IMR-90 (cell line): Measurements from ENCODE around the gene PSMB5. TPM values are rescaled to one million over a fixed set of nuclear protein-coding genes. Genes with fewer than 3 reads are reported as not detected.

Experiments used
- ATAC-seq: fragments of 200-7000 bp; cut with Tn5 transposase; 2 replicates; pipeline ENCODE4 v1.9.1; 2020; ENCODE audit warnings: low read depth, mild to moderate bottlenecking, moderate library complexity
- BruUV-seq: library from RNA; stranded (reverse); fragments of 400-500 nt; replicated peaks from 2 replicates; lab custom pipeline; 2021; lab: Mats Ljungman, UMichigan
- CTCF ChIA-PET: fragments of 300-600 bp; formaldehyde crosslinking; extraction: SDS; loops from one replicate; lab custom pipeline; 2021; ENCODE audit warnings: antibody characterized with exemption; lab: Yijun Ruan, JAX
- POLR2A ChIA-PET: fragments of 300-600 bp; sonication (Branson Sonifier 250); formaldehyde crosslinking; loops from one replicate; lab custom pipeline; 2022; ENCODE audit warnings: antibody characterized with exemption; ENCODE audit not compliant: unreplicated experiment; lab: Charles Lee
- DNase-seq: peaks from one replicate; pipeline ENCODE4 v3.0.0; 2013
- H2AFZ ChIP-seq: replicated peaks from 2 replicates; pipeline ENCODE3; 2013; ENCODE audit warnings: low read length, mild to moderate bottlenecking; ENCODE audit not compliant: poor library complexity
- H2AK5ac ChIP-seq: 2 replicates; pipeline ENCODE4 v1.6.1; 2013; ENCODE audit warnings: low read depth, low read length, inconsistent platforms
- H2AK9ac ChIP-seq: replicated peaks from 2 replicates; pipeline ENCODE3; 2013; ENCODE audit warnings: mild to moderate bottlenecking, low read depth, low read length, moderate library complexity; ENCODE audit not compliant: poor library complexity
- H2BK120ac ChIP-seq: 2 replicates; pipeline ENCODE4 v1.6.1; 2013; ENCODE audit warnings: low read depth, low read length, inconsistent platforms
- H2BK15ac ChIP-seq: 3 replicates; pipeline ENCODE4 v1.6.1; 2013; ENCODE audit warnings: low read depth, low read length, inconsistent platforms
- H2BK20ac ChIP-seq: 2 replicates; pipeline ENCODE4 v1.6.1; 2013; ENCODE audit warnings: low read depth, mild to moderate bottlenecking, inconsistent platforms, low read length, moderate library complexity
- H2BK5ac ChIP-seq: 2 replicates; pipeline ENCODE4 v1.6.1; 2013; ENCODE audit warnings: mild to moderate bottlenecking, low read depth, low read length, inconsistent platforms; ENCODE audit not compliant: poor library complexity, severe bottlenecking
- H3K14ac ChIP-seq: replicated peaks from 2 replicates; pipeline ENCODE4 v1.6.1; 2013; ENCODE audit warnings: low read depth, low read length, inconsistent platforms
- H3K18ac ChIP-seq: 2 replicates; pipeline ENCODE4 v1.6.1; 2013; ENCODE audit warnings: low read depth, low read length, control low read depth
- H3K23ac ChIP-seq: 2 replicates; pipeline ENCODE4 v1.6.1; 2013; ENCODE audit warnings: low read depth, low read length, inconsistent platforms
- H3K27ac ChIP-seq: 2 replicates; pipeline ENCODE4 v1.5.1; 2013; ENCODE audit warnings: mild to moderate bottlenecking, control low read depth, low read length; ENCODE audit not compliant: insufficient read depth
- H3K27me3 ChIP-seq: 2 replicates; pipeline ENCODE4 v1.6.1; 2013; ENCODE audit warnings: low read length; ENCODE audit not compliant: control insufficient read depth, insufficient read depth
- H3K36me3 ChIP-seq: 2 replicates; pipeline ENCODE4 v1.6.1; 2013; ENCODE audit warnings: low read length, mixed read lengths; ENCODE audit not compliant: control insufficient read depth, insufficient read depth
- H3K4ac ChIP-seq: 2 replicates; pipeline ENCODE4 v1.6.1; 2013; ENCODE audit warnings: low read depth, low read length, inconsistent platforms
- H3K4me1 ChIP-seq: 2 replicates; pipeline ENCODE4 v1.6.1; 2013; ENCODE audit warnings: low read length, mixed read lengths; ENCODE audit not compliant: control insufficient read depth, insufficient read depth
- H3K4me2 ChIP-seq: 2 replicates; pipeline ENCODE4 v1.6.1; 2013; ENCODE audit warnings: low read depth, mild to moderate bottlenecking, control low read depth, low read length, moderate library complexity
- H3K4me3 ChIP-seq: 2 replicates; pipeline ENCODE4 v1.5.1; 2013; ENCODE audit warnings: low read depth, mild to moderate bottlenecking, control low read depth, low read length, moderate library complexity; ENCODE audit not compliant: insufficient read depth
- H3K56ac ChIP-seq: 2 replicates; pipeline ENCODE4 v1.6.1; 2013; ENCODE audit warnings: low read length, inconsistent platforms; ENCODE audit not compliant: insufficient read depth; ENCODE audit errors: extremely low read depth
- H3K79me1 ChIP-seq, 2 experiments: 2 replicates each; pipeline ENCODE4 v1.6.1; 2013; ENCODE audit warnings: low read length in 2 of 2, inconsistent platforms in 1 of 2, low read depth in 1 of 2
- H3K9ac ChIP-seq: 2 replicates; pipeline ENCODE4 v1.6.1; 2013; ENCODE audit warnings: low read depth, low read length, control low read depth
- H3K9me1 ChIP-seq: 2 replicates; pipeline ENCODE4 v1.6.1; 2013; ENCODE audit warnings: low read length, inconsistent platforms; ENCODE audit not compliant: insufficient read depth
- H3K9me3 ChIP-seq: 2 replicates; pipeline ENCODE4 v1.6.1; 2013; ENCODE audit warnings: low read length; ENCODE audit not compliant: control insufficient read depth, insufficient read depth
- H4K20me1 ChIP-seq: 2 replicates; pipeline ENCODE4 v1.6.1; 2013; ENCODE audit warnings: low read length, inconsistent platforms; ENCODE audit not compliant: insufficient read depth
- H4K5ac ChIP-seq: 2 replicates; pipeline ENCODE4 v1.6.1; 2013; ENCODE audit warnings: mild to moderate bottlenecking, low read depth, low read length, control low read depth
- H4K8ac ChIP-seq, 2 experiments: 2 replicates each; pipeline ENCODE4 v1.6.1; 2013; ENCODE audit warnings: low read depth in 2 of 2, low read length in 2 of 2, control low read depth in 1 of 2, inconsistent platforms in 1 of 2
- H4K91ac ChIP-seq: 2 replicates; pipeline ENCODE4 v1.6.1; 2013; ENCODE audit warnings: low read depth, low read length, inconsistent platforms; ENCODE audit not compliant: insufficient read depth
- BHLHE40 ChIP-seq: fragments of 150-350 bp; IDR thresholded peaks from 2 replicates; pipeline ENCODE4 v1.6.1; 2016; ENCODE audit warnings: mild to moderate bottlenecking, low read depth, low read length
- CHD1 ChIP-seq: IDR thresholded peaks from 2 replicates; pipeline ENCODE4 v1.6.1; 2012; ENCODE audit warnings: low read depth, low read length, improper control_type of control experiment
- WGBS, 2 experiments: methylation state at CpG; one replicate each; pipeline versions ENCODE4 v1.1.5 to v1.1.7; 2013; ENCODE audit warnings: missing lambda C conversion rate in 2 of 2; ENCODE audit not compliant: insufficient read length in 1 of 2; ENCODE audit errors: extremely low coverage in 2 of 2; 5-methylcytosine and 5-hydroxymethylcytosine counted together
- dilution Hi-C: fragments of 300-500 bp; cut with HindIII; formaldehyde crosslinking; loops from one replicate; pipeline ENCODE4 v1.14.3; 2018; ENCODE audit warnings: low sequenced_read_pairs; ENCODE audit not compliant: unreplicated experiment
- in situ Hi-C: fragments of 300-500 bp; cut with MboI; formaldehyde crosslinking; loops from 3 replicates; pipeline ENCODE4 v1.14.3; 2019; ENCODE audit warnings: low sequenced_read_pairs, inconsistent platforms, mixed read lengths
- intact Hi-C: fragments of 100-400 bp; cut with micrococcal nuclease; formaldehyde crosslinking; loops from 2 replicates; pipeline ENCODE4 v1.10.0; 2022
- polyA plus RNA-seq, 3 experiments: library from polyadenylated mRNA; depleted of rRNA; stranded (reverse); fragments of >200 nt; gene quantifications; 2 replicates each; pipeline ENCODE4 v1.2.3, GENCODE V29; 2012; ENCODE audit warnings: low replicate concordance in 1 of 3
- total RNA-seq: library from RNA; depleted of rRNA; stranded (reverse); fragments of >200 nt; gene quantifications from 2 replicates; pipeline ENCODE4 v1.2.3, GENCODE V29; 2012
- TF ChIP-seq, protein P1 (sequence below): conservative IDR thresholded peaks from 2 replicates; pipeline ENCODE4 v1.5.1; 2012; ENCODE audit warnings: mild to moderate bottlenecking, low read depth, low read length, improper control_type of control experiment
- TF ChIP-seq, protein P2 (sequence below): fragments of 150-350 bp; IDR thresholded peaks from 2 replicates; pipeline ENCODE4 v1.6.1; 2016; ENCODE audit warnings: low read depth, mild to moderate bottlenecking, low read length, moderate library complexity, borderline replicate concordance

The PSMB5 gene
- total and polyA plus RNA-seq, 2 of the 4 experiments (the other 2 are of a cell fraction) = 310 to 321 TPM

- H3K4me3 ChIP-seq = no peak overlapping the region
- no peaks in the 10 kb centered on the region for H3K36me3 ChIP-seq
- no peak overlapping the region for H2BK5ac ChIP-seq
- no peak overlapping the region for H2AK5ac ChIP-seq
- in situ Hi-C loops (no loop called here), dilution Hi-C loops (no loop called here), intact Hi-C loops (no loop called here)
- H3K14ac ChIP-seq = no peak overlapping the region
- no peaks in the 10 kb centered on the region; the same call in 1 of the 2 replicates for H3K27me3 ChIP-seq
- H4K20me1 ChIP-seq = no peaks in the 10 kb centered on the region
- H3K4ac ChIP-seq = no peak overlapping the region
- no peak overlapping the region for H3K56ac ChIP-seq
- H3K4me1 ChIP-seq = no peaks in the 10 kb centered on the region; the same call in 1 of the 2 replicates
- H3K9ac ChIP-seq = no peak overlapping the region
- WGBS, 2 experiments = no CpG with 5 or more reads among the region's 2 CpGs
- peaks cover 0 to 3% of the 10 kb centered on the region in 2 experiments; a peak in 1 of 4 replicates for H3K79me1 ChIP-seq
- no peak overlapping the region for H2BK120ac ChIP-seq
- no TSS peak for BruUV-seq
- no peak overlapping the region for H2BK15ac ChIP-seq
- DNase-seq (no peak), ATAC-seq (no peak)
- no peak overlapping the region for H2AFZ ChIP-seq
- H4K8ac ChIP-seq = no peak overlapping the region
- no peak overlapping the region for H3K23ac ChIP-seq
- H2BK20ac ChIP-seq = no peak overlapping the region
- no peak overlapping the region for H4K91ac ChIP-seq
- no peak overlapping the region for H3K4me2 ChIP-seq
- no peak overlapping the region for H4K5ac ChIP-seq
- CTCF ChIA-PET = interaction anchor here (0.6 to 1.5 kb wide), 5 partner anchors 11 to 68 kb away, joined by 3 to 5 read pairs (median 3); no protein-coding TSS in a partner anchor
- H3K27ac ChIP-seq = no peak overlapping the region
- POLR2A ChIA-PET = no interaction called here
- TF ChIP-seq, protein P1, sequence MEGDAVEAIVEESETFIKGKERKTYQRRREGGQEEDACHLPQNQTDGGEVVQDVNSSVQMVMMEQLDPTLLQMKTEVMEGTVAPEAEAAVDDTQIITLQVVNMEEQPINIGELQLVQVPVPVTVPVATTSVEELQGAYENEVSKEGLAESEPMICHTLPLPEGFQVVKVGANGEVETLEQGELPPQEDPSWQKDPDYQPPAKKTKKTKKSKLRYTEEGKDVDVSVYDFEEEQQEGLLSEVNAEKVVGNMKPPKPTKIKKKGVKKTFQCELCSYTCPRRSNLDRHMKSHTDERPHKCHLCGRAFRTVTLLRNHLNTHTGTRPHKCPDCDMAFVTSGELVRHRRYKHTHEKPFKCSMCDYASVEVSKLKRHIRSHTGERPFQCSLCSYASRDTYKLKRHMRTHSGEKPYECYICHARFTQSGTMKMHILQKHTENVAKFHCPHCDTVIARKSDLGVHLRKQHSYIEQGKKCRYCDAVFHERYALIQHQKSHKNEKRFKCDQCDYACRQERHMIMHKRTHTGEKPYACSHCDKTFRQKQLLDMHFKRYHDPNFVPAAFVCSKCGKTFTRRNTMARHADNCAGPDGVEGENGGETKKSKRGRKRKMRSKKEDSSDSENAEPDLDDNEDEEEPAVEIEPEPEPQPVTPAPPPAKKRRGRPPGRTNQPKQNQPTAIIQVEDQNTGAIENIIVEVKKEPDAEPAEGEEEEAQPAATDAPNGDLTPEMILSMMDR = no peak
- TF ChIP-seq CHD1 = no peak
- TF ChIP-seq, protein P2, sequence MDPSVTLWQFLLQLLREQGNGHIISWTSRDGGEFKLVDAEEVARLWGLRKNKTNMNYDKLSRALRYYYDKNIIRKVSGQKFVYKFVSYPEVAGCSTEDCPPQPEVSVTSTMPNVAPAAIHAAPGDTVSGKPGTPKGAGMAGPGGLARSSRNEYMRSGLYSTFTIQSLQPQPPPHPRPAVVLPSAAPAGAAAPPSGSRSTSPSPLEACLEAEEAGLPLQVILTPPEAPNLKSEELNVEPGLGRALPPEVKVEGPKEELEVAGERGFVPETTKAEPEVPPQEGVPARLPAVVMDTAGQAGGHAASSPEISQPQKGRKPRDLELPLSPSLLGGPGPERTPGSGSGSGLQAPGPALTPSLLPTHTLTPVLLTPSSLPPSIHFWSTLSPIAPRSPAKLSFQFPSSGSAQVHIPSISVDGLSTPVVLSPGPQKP = no peak
- TF ChIP-seq BHLHE40 = no peak
- no peaks in the 10 kb centered on the region for H3K9me3 ChIP-seq
- H2AK9ac ChIP-seq = no peak overlapping the region
- H3K18ac ChIP-seq = no peak overlapping the region
- H3K9me1 ChIP-seq = no peaks in the 10 kb centered on the region; the same call in 1 of the 2 replicates
Measured at GRCh38 chr14:23000860-23001259, 33.8 kb downstream of the PSMB5 start.
